K562 (cell line): ENCODE results near the gene PMVK. TPM values are rescaled to one million over a fixed set of nuclear protein-coding genes. Genes with fewer than 3 reads are reported as not detected.

Experiments used
- ATAC-seq: fragments of 200-7000 bp; cut with Tn5 transposase; 3 replicates; pipeline ENCODE4 v1.9.1; 2020; ENCODE audit warnings: moderate library complexity
- BruUV-seq: library from RNA; stranded (reverse); fragments of 400-500 nt; replicated peaks from 2 replicates; lab custom pipeline; 2021; lab: Mats Ljungman, UMichigan
- CTCF ChIA-PET: fragments of 300-600 bp; formaldehyde crosslinking; extraction: SDS; loops from one replicate; lab custom pipeline; 2021; ENCODE audit warnings: low intra/inter-chr PET ratio; lab: Yijun Ruan, JAX
- POLR2A ChIA-PET: fragments of 300-600, 350-650 bp; sonication (Branson Sonifier 250); formaldehyde crosslinking; extraction: SDS; loops from one replicate; lab custom pipeline; 2021; ENCODE audit warnings: antibody characterized with exemption, inconsistent platforms; lab: Yijun Ruan, JAX
- DNase-seq, 4 experiments: peaks; one replicate each; pipeline versions ENCODE4 v3.0.0 to v3.0.0-alpha.2; 2011 to 2018; ENCODE audit warnings: low spot score in 3 of 4, mixed read lengths in 3 of 4; ENCODE audit errors: extremely low read depth in 1 of 4
- FAIRE-seq: peaks from 2 replicates; lab custom pipeline; 2011; peaks lifted over from hg19 to GRCh38; lab: Jason Lieb, UNC
- H2AFZ ChIP-seq: 2 replicates; pipeline ENCODE4 v1.6.0; 2011; ENCODE audit warnings: low read depth, low read length, control low read depth, inconsistent platforms
- H3K27ac ChIP-seq: fragments of 200-600 bp; 3 replicates; pipeline ENCODE4 v1.8.0; 2011; ENCODE audit warnings: low read depth, mild to moderate bottlenecking, control low read depth, inconsistent platforms, low read length, moderate library complexity, mixed read lengths; ENCODE audit errors: extremely low read depth
- H3K27me3 ChIP-seq, 2 experiments: fragments of 300-600 bp in 1 of 2; 2 replicates in 1 of 2; 3 replicates in 1 of 2; pipeline versions ENCODE4 v1.6.0 to v1.8.0; 2011; ENCODE audit warnings: inconsistent platforms in 2 of 2, low read length in 2 of 2, mild to moderate bottlenecking in 1 of 2, mixed read lengths in 1 of 2, moderate library complexity in 1 of 2; ENCODE audit not compliant: control insufficient read depth in 2 of 2, insufficient read depth in 2 of 2
- H3K36me3 ChIP-seq: fragments of 300-600 bp; 3 replicates; pipeline ENCODE4 v1.8.0; 2011; ENCODE audit warnings: mild to moderate bottlenecking, low read length, inconsistent platforms; ENCODE audit not compliant: control insufficient read depth, insufficient read depth
- H3K4me1 ChIP-seq, 2 experiments: fragments of 200-600 bp in 1 of 2; replicated peaks in 1 of 2; 2 replicates in 1 of 2; 3 replicates in 1 of 2; pipeline versions ENCODE4 v1.5.1 to v1.8.0; 2011; ENCODE audit warnings: inconsistent platforms in 2 of 2, low read length in 2 of 2, mild to moderate bottlenecking in 1 of 2, mixed read lengths in 1 of 2, moderate library complexity in 1 of 2; ENCODE audit not compliant: control insufficient read depth in 2 of 2, insufficient read depth in 2 of 2
- H3K4me2 ChIP-seq: 2 replicates; pipeline ENCODE4 v1.6.1; 2011; ENCODE audit warnings: low read length, control low read depth, inconsistent platforms, mixed read lengths; ENCODE audit not compliant: insufficient read depth
- H3K4me3 ChIP-seq: fragments of 200-600 bp; sonication (generic), shearing (Covaris generic); 2 replicates; pipeline ENCODE4 v1.5.1; 2016; ENCODE audit warnings: control low read depth, inconsistent platforms
- H3K79me2 ChIP-seq: fragments of 200-600 bp; 3 replicates; pipeline ENCODE4 v1.8.0; 2011; ENCODE audit warnings: low read length, inconsistent platforms; ENCODE audit not compliant: control insufficient read depth, insufficient read depth
- H3K9ac ChIP-seq, 2 experiments: 2 replicates each; pipeline versions ENCODE4 v1.6.0 to v1.6.1; 2011; ENCODE audit warnings: low read depth in 2 of 2, low read length in 2 of 2, control low read depth in 1 of 2, inconsistent platforms in 1 of 2, mild to moderate bottlenecking in 1 of 2, mixed read lengths in 1 of 2; ENCODE audit not compliant: insufficient read depth in 1 of 2
- H3K9me1 ChIP-seq: one replicate; pipeline ENCODE4 v1.6.0; 2011; ENCODE audit warnings: inconsistent platforms, mild to moderate bottlenecking, low read length, moderate library complexity; ENCODE audit not compliant: control insufficient read depth, insufficient read depth
- H3K9me3 ChIP-seq: replicated peaks from 2 replicates; pipeline ENCODE4 v1.5.1; 2011; ENCODE audit warnings: low read depth, low read length, inconsistent platforms; ENCODE audit not compliant: control insufficient read depth, insufficient read depth
- H4K20me1 ChIP-seq: replicated peaks from 2 replicates; pipeline ENCODE4 v1.6.1; 2011; ENCODE audit warnings: low read length, inconsistent platforms, mixed read lengths; ENCODE audit not compliant: control insufficient read depth, insufficient read depth
- CSDE1 ChIP-seq, 2 experiments: fragments of 450-650 bp; IDR thresholded peaks; 2 replicates each; pipeline ENCODE4 v1.6.1; 2016; ENCODE audit warnings: mild to moderate bottlenecking in 1 of 2
- HCFC1 ChIP-seq: IDR thresholded peaks from 2 replicates; pipeline ENCODE4 v1.6.1; 2012; ENCODE audit warnings: low read depth, low read length, improper control_type of control experiment
- WGBS: fragments of 100-300 bp; shearing (Covaris generic); methylation state at CpG from one replicate; pipeline ENCODE4 v1.1.6; 2016; ENCODE audit warnings: low coverage, mixed read lengths; ENCODE audit not compliant: insufficient coverage; ENCODE audit errors: missing lambda C conversion rate; 5-methylcytosine and 5-hydroxymethylcytosine counted together
- in situ Hi-C: fragments of 300-500 bp; cut with MboI; formaldehyde crosslinking; loops from 4 replicates; pipeline ENCODE4 v1.15.0; 2018; ENCODE audit warnings: inconsistent platforms, mixed read lengths
- intact Hi-C: fragments of 100-400 bp; cut with micrococcal nuclease; formaldehyde crosslinking; loops from 2 replicates; pipeline ENCODE4 v1.14.2; 2022
- polyA plus RNA-seq, 8 experiments: library from polyadenylated mRNA; depleted of rRNA in 4 of 8; stranded (reverse) in 5 of 8; unstranded in 3 of 8; fragments of >200 nt; fragmentation: Nextera tagmentation in 2 of 8; fragmentation: Illumina TruSeq in 1 of 8; extraction: Ambion mirVana in 2 of 8; extraction: Trizol in 1 of 8; gene quantifications; 2 replicates each; pipeline versions ENCODE4 v1.2.1 to v1.2.3, GENCODE V29; 2011 to 2014; ENCODE audit warnings: inconsistent platforms in 1 of 8, missing spikeins in 1 of 8
- total RNA-seq, 7 experiments: library from RNA; depleted of rRNA in 6 of 7; stranded (reverse); fragments of >200 nt in 6 of 7; fragmentation: Illumina TruSeq in 2 of 7; extraction: Trizol in 2 of 7; gene quantifications; 2 replicates each; pipeline versions ENCODE4 v1.2.1 to v1.2.3, GENCODE V29; 2011 to 2021; ENCODE audit warnings: low replicate concordance in 1 of 7
- TF ChIP-seq, protein P1 (sequence below), 2 experiments: fragments of 450-650 bp; formaldehyde crosslinking in 1 of 2; IDR thresholded peaks; 2 replicates each; pipeline versions ENCODE4 v1.4.0 to v1.6.1; 2014 to 2020; ENCODE audit warnings: mild to moderate bottlenecking in 2 of 2, borderline replicate concordance in 1 of 2, low read depth in 1 of 2
- TF ChIP-seq, protein P2 (sequence below): fragments of 450-650 bp; IDR thresholded peaks from 2 replicates; pipeline ENCODE4 v1.6.1; 2016; ENCODE audit warnings: low read depth, mild to moderate bottlenecking, moderate library complexity
- TF ChIP-seq, protein P3 (sequence below), 2 experiments: IDR thresholded peaks; 2 replicates each; pipeline ENCODE4 v1.6.1; 2011; ENCODE audit warnings: borderline replicate concordance in 1 of 2, control low read depth in 1 of 2, low read depth in 1 of 2, low read length in 1 of 2, mild to moderate bottlenecking in 1 of 2, mixed read lengths in 1 of 2, moderate library complexity in 1 of 2; ENCODE audit not compliant: insufficient read depth in 1 of 2, insufficient read length in 1 of 2, poor library complexity in 1 of 2, severe bottlenecking in 1 of 2; ENCODE audit errors: extremely low read depth in 1 of 2
- TF ChIP-seq, protein P4 (sequence below), 2 experiments: fragments of 450-650 bp; IDR thresholded peaks; 2 replicates each; pipeline ENCODE4 v1.6.1; 2016

Gene PMVK
- total and polyA plus RNA-seq, 9 of the 15 experiments (the other 6 are each of a cell fraction or from before 2014, with no cell fraction given): 1.1 to 15.3 (median 6.3) TPM

DNA sequence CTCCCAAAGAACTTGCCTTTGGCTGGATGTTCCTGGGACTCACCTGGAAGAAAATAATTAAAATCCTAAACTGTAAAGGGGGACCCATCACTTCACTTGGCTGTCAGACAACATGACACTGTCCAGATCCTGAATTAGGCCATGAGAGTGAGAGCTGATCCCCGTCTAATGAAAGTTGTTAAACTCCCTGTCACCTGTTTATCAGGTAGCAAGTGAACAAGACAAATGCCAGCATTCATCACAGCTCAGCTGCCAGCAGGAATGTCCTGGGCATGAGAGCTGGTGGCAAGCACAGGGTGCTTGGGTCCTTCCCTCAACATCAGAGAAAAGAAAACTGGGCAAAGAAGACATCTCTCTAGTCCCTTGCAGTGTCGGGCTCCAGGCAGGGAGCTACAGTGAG lies 23.8 kb downstream of the PMVK start:
- CTCF ChIA-PET: interaction anchor here (0.6 to 0.7 kb wide), 2 partner anchors 43 to 462 kb away, joined by 3 read pairs; partner anchors contain the start of gene PBXIP1
- in situ Hi-C loops: no loop called here
- no TSS peak for BruUV-seq

More for the DNA sequence above, 23.8 kb downstream of the PMVK start:
- Histone ChIP-seq H3K4me1 (no peaks in the 10 kb centered on the region; a peak in 2 of 5 replicates), H3K9me1 (no peaks in the 10 kb centered on the region), H3K9me3 (peaks cover 4% of the 10 kb centered on the region), H3K27ac (no peak overlapping the region), H3K9ac (no peak overlapping the region), H3K4me2 (no peak overlapping the region), H4K20me1 (no peaks in the 10 kb centered on the region)
- no peak for DNase-seq
- POLR2A ChIA-PET: interaction anchor here (0.7 to 1.6 kb wide), 2 partner anchors 15 to 31 kb away, joined by 3 to 4 read pairs; no protein-coding TSS in a partner anchor
- no peak for ATAC-seq
- intact Hi-C loops: no loop called here
- WGBS: 7% methylated on average over 2 of the region's 2 CpGs
- no peak for FAIRE-seq
- TF ChIP-seq, protein P1, sequence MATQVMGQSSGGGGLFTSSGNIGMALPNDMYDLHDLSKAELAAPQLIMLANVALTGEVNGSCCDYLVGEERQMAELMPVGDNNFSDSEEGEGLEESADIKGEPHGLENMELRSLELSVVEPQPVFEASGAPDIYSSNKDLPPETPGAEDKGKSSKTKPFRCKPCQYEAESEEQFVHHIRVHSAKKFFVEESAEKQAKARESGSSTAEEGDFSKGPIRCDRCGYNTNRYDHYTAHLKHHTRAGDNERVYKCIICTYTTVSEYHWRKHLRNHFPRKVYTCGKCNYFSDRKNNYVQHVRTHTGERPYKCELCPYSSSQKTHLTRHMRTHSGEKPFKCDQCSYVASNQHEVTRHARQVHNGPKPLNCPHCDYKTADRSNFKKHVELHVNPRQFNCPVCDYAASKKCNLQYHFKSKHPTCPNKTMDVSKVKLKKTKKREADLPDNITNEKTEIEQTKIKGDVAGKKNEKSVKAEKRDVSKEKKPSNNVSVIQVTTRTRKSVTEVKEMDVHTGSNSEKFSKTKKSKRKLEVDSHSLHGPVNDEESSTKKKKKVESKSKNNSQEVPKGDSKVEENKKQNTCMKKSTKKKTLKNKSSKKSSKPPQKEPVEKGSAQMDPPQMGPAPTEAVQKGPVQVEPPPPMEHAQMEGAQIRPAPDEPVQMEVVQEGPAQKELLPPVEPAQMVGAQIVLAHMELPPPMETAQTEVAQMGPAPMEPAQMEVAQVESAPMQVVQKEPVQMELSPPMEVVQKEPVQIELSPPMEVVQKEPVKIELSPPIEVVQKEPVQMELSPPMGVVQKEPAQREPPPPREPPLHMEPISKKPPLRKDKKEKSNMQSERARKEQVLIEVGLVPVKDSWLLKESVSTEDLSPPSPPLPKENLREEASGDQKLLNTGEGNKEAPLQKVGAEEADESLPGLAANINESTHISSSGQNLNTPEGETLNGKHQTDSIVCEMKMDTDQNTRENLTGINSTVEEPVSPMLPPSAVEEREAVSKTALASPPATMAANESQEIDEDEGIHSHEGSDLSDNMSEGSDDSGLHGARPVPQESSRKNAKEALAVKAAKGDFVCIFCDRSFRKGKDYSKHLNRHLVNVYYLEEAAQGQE (IDR thresholded peaks at IDR 0.05; ENCODE audit: borderline replicate concordance): peak; percentile 29; the same call in 1 of the 2 replicates
- TF ChIP-seq, protein P1 (CRISPR knock-in tag; IDR thresholded peaks at IDR 0.05; ENCODE audit: low read depth): no peak
- TF ChIP-seq, protein P2, sequence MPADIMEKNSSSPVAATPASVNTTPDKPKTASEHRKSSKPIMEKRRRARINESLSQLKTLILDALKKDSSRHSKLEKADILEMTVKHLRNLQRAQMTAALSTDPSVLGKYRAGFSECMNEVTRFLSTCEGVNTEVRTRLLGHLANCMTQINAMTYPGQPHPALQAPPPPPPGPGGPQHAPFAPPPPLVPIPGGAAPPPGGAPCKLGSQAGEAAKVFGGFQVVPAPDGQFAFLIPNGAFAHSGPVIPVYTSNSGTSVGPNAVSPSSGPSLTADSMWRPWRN: no peak
- TF ChIP-seq, protein P3, sequence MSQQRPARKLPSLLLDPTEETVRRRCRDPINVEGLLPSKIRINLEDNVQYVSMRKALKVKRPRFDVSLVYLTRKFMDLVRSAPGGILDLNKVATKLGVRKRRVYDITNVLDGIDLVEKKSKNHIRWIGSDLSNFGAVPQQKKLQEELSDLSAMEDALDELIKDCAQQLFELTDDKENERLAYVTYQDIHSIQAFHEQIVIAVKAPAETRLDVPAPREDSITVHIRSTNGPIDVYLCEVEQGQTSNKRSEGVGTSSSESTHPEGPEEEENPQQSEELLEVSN (IDR thresholded peaks at IDR 0.05; ENCODE audit: borderline replicate concordance in 1 of 2, extremely low read depth in 1 of 2, insufficient read depth in 1 of 2, insufficient read length in 1 of 2, low read depth in 1 of 2, low read length in 1 of 2, poor library complexity in 1 of 2, severe bottlenecking in 1 of 2): no peak
- TF ChIP-seq HCFC1 (no peak), CSDE1 (IDR thresholded peaks at IDR 0.05) (no peak)
- TF ChIP-seq, protein P4, sequence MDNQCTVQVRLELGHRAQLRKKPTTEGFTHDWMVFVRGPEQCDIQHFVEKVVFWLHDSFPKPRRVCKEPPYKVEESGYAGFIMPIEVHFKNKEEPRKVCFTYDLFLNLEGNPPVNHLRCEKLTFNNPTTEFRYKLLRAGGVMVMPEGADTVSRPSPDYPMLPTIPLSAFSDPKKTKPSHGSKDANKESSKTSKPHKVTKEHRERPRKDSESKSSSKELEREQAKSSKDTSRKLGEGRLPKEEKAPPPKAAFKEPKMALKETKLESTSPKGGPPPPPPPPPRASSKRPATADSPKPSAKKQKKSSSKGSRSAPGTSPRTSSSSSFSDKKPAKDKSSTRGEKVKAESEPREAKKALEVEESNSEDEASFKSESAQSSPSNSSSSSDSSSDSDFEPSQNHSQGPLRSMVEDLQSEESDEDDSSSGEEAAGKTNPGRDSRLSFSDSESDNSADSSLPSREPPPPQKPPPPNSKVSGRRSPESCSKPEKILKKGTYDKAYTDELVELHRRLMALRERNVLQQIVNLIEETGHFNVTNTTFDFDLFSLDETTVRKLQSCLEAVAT (IDR thresholded peaks at IDR 0.05): no peak
- TF ChIP-seq, all 486 proteins: peak for 1
- Histone ChIP-seq H3K79me2 (no peaks in the 10 kb centered on the region), H3K27me3 (no peaks in the 10 kb centered on the region; a peak in 2 of 5 replicates), H3K4me3 (no peak overlapping the region), H2AFZ (no peak overlapping the region), H3K36me3 (no peaks in the 10 kb centered on the region)
